Fibroblast of villous mesenchyme (primary cell): ENCODE measurements around the gene CYSTM1. TPM values are rescaled to one million over a fixed set of nuclear protein-coding genes. Genes with fewer than 3 reads are reported as not detected.

Experiments
- DNase-seq: peaks from one replicate; pipeline ENCODE4 v3.0.0-alpha.2; 2010; ENCODE audit warnings: low read depth
- H3K4me3 ChIP-seq: 2 replicates; pipeline ENCODE4 v1.5.1; 2011; ENCODE audit warnings: low read depth, mild to moderate bottlenecking, low read length
- total RNA-seq: library from RNA; depleted of rRNA; stranded (reverse); fragments of >200 nt; gene quantifications from 2 replicates; pipeline ENCODE4 v1.2.3, GENCODE V29; 2012
- TF ChIP-seq, protein P1 (sequence below): IDR thresholded peaks from 2 replicates; pipeline ENCODE4 v1.5.1; 2012; ENCODE audit warnings: low read depth, mild to moderate bottlenecking, low read length; ENCODE audit not compliant: insufficient read depth

Gene CYSTM1
- total RNA-seq, 1 donor: 9.5 TPM

DNA sequence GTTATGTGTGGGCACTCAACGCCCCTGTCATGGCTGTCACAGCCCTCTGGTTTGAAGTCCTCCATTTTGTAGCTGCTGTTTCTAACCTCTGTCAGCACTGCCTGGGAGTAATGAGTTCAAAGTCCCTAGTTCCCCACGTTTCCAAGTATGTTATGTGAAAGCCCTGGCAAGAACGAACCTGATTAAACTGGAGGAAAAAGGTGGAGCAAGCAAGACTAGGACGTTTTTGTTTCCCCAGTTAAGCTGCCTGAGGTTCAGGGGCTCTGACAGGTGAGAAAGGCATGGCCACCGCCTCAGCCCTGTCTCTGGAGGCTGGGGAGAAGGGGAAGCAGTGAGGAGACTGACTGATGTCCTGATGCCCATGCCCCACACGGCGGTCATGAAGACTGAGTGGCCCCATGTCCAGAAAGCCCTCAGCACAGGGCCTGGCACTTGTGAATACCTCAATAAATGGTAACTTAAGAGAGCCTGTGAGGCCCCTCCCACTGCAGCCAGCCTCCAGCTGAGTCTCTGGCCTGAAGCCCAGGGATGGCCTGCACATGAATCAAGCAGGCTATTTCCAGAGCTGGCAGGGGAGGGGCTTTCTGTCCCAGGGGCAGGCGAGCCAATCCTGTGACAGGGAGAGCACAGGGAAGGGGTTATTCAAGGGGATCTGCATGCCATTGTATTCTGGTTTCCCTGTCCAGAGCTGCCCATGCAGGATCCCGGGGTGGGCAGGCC lies 66.2 kb downstream of the CYSTM1 start:
- H3K4me3 ChIP-seq: no peak overlapping the region
- DNase-seq: peak; percentile 91
- TF ChIP-seq, protein P1, sequence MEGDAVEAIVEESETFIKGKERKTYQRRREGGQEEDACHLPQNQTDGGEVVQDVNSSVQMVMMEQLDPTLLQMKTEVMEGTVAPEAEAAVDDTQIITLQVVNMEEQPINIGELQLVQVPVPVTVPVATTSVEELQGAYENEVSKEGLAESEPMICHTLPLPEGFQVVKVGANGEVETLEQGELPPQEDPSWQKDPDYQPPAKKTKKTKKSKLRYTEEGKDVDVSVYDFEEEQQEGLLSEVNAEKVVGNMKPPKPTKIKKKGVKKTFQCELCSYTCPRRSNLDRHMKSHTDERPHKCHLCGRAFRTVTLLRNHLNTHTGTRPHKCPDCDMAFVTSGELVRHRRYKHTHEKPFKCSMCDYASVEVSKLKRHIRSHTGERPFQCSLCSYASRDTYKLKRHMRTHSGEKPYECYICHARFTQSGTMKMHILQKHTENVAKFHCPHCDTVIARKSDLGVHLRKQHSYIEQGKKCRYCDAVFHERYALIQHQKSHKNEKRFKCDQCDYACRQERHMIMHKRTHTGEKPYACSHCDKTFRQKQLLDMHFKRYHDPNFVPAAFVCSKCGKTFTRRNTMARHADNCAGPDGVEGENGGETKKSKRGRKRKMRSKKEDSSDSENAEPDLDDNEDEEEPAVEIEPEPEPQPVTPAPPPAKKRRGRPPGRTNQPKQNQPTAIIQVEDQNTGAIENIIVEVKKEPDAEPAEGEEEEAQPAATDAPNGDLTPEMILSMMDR: no peak

DNA sequence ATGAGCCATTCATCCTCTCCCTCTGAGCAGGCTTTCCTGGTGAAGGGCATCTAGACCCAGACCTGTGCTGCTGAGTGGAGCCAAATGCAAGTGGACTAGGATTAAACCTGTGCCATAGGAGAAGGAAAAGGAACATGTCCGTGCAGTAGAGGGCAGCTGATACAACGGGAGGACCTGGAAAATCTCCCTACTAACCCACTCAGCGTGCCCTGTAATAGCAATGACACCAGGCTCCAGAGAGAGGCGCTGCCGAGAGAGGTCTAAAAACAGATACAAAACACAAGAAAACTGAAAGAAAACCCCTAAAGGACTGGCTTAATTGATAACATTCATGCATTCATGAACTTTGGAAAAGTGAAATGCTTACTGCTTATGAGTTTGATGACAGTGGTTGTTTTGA lies 67.1 kb downstream of the CYSTM1 start:
- H3K4me3 ChIP-seq: no peak overlapping the region
- DNase-seq: no peak
- TF ChIP-seq, protein P1: no peak

DNA sequence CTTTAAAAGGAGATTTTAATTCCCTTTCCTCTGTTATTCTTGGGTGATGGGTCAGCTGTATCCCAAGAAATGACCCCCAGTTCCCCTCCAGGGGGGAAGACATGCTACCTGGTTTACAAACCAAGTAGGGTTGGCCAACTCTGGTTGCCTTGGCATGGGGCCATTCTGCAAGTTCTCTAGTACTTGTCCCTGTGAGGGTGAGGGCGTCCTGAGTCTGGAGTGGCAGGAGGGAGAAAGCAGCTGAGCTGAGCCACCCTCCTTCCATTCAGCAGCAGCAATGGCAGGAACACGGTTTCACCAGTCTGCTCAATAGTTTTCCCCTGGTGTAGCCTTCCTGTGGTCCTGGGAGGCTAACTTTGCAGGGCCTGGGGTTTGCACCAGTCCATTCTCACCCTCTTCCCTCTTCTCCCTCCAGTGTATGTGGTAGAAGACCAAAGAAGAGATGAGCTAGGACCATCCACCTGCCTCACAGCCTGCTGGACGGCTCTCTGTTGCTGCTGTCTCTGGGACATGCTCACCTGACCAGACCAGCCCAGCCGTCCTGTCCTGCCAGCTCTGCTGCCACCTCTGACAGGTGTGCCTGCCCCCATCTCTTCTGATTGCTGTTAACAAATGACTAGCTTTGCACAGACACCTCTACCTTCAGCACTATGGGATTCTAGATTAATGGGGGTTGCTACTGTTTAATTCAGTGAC lies 68.0 kb downstream of the CYSTM1 start:
- TF ChIP-seq, protein P1: no peak
- H3K4me3 ChIP-seq: no peak overlapping the region
- no peak for DNase-seq

DNA sequence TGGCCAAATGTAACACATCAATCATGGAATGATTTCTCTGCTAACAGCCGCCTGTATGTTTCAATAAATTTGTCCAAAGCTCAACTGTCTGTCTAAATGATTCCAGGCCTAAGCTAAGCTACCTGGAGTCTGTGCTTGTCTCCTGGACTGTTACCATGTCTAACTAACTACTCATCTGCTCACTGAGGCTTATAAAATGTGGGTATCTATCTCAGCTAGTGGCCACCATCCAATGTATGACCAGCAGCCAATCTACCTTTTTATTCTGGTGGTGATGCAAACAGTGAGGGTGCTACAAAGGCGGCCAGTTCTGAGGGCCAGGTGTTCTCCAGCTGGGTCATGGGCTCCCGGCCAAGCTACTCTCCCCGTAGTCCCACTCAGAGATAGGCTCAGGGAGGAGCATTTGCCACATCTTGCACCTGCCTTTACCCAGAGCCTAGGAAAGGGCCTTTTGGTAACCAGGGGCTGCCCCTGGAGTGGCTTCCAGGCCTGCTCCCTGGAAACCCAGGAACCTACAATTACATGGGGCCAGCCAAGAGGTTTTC lies 68.8 kb downstream of the CYSTM1 start:
- no peak for DNase-seq
- TF ChIP-seq, protein P1: no peak
- no peak overlapping the region for H3K4me3 ChIP-seq

DNA sequence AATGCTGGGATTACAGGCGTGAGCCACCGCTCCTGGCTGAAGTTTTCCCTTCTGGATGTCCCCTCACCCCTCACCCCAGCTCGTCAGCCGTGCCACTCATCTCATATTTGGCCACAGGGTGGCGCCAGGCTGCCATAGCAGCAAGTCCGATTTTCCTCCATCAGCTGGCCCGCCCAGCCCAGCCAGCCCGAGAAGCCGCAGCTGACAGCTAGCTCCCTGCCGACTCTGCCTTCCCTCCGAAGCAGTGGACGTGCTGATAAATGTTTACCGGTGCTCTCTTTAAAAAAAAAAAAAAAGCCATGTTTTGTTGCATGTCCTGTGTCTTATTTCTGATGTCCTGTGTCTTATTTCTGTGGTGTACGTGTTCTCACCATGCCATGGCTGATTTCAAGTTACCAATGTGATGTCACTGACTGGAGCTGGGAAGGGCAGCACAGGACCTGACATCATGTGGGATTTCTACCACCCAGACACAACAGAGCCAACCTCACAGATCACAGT lies 69.6 kb downstream of the CYSTM1 start:
- TF ChIP-seq, protein P1: peak; percentile 83
- DNase-seq: peak; percentile 93
- H3K4me3 ChIP-seq: no peak overlapping the region

DNA sequence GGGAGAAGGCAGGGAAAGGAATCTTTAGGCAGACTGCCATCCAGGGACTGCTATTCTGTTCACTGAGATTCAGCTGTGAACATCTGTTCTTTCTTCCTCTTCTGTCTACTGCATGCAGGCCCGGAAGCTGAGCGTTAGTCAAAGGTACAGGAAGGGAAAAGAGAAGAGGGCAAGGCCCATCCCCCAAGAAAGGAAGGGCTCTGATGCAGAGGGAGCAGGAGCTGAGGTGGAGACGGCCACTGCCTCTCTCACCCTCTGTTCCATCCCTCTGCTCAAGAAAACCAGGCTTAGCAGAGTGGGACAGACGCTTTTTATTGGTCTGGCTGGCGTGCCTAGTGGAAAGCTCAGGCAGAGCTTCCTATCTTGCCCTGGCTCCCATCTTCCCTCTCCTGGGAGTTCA lies 70.4 kb downstream of the CYSTM1 start:
- TF ChIP-seq, protein P1: no peak
- DNase-seq: peak; percentile 15
- H3K4me3 ChIP-seq: no peak overlapping the region
